ENCODE measurements around the gene TMEM175.

DNA sequence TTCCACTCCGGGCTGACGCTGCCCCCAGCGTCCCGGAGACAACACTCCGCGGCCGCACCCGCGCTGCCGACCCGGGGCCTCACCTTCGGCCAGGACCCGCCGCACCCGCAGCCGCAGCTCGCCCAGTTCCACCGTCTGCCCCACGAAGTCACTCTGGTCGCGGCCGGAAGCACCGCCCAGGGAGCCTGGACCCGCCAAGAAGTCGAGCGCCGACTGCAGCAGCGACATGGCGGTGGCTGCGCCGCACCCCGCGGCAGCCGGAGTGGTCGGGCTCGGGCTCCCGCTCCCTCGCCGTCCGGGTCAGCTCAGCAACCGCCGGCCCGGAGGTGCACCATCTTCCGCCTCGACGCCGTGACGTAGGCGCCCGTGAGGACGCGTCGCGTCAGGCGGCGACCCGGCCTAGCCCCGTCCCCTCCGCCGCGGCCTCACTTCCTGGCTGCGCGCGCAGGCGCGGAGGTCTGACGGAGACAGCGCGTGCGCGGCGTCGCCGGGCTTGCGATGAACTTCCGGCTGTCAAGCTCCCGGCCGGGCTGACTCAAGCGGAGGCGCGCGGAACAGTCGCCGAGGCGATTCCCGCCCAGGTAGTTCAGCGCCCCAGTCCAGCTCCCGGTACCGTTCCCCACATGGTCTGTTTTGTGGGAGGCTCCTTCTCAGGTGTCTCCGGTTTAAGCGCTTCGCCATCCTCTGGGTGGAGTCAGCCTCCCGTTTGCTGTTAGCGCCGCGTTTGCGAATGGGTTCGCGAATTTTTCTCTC lies at the start of gene TMEM175, which contains the start of gene GAK:
- TF ChIP-seq, protein P1, sequence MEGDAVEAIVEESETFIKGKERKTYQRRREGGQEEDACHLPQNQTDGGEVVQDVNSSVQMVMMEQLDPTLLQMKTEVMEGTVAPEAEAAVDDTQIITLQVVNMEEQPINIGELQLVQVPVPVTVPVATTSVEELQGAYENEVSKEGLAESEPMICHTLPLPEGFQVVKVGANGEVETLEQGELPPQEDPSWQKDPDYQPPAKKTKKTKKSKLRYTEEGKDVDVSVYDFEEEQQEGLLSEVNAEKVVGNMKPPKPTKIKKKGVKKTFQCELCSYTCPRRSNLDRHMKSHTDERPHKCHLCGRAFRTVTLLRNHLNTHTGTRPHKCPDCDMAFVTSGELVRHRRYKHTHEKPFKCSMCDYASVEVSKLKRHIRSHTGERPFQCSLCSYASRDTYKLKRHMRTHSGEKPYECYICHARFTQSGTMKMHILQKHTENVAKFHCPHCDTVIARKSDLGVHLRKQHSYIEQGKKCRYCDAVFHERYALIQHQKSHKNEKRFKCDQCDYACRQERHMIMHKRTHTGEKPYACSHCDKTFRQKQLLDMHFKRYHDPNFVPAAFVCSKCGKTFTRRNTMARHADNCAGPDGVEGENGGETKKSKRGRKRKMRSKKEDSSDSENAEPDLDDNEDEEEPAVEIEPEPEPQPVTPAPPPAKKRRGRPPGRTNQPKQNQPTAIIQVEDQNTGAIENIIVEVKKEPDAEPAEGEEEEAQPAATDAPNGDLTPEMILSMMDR (IDR thresholded peaks at IDR 0.05): peak in 2 of 7 experiments; percentile 12 to 39
- TF ChIP-seq POLR2A (IDR thresholded peaks at IDR 0.05): peak; percentile 85 to 91 (median 90)

Measured in body of pancreas (tissue), 4 donors.